Measurements from ENCODE around the gene PSKH1. TPM values are rescaled to one million over a fixed set of nuclear protein-coding genes. Genes with fewer than 3 reads are reported as not detected.

Gene PSKH1
- total and polyA plus RNA-seq, 4 experiments from 2014 or later = 19.4 to 25.3 (median 23.7) TPM

GRCh38 chr16:67879462-67879861 lies 13.6 kb upstream of the PSKH1 start:
- H3K27ac ChIP-seq (ENCODE audit: low read depth, low read length) = no peak overlapping the region
- Mint-ChIP-seq H3K9me3 (peaks cover 0 to 4% (median 0%) of the 10 kb centered on the region in 8 donors), H3K27me3 (no peaks in the 10 kb centered on the region), H3K36me3 (peaks cover 41 to 83% of the 10 kb centered on the region in 2 donors), H3K4me3 (no peak overlapping the region), H3K27ac (peak overlapping the region in 2 of 7 donors; percentile 21 to 48), H3K4me1 (peaks cover 13 to 18% (median 15%) of the 10 kb centered on the region in 4 donors)
- DNase-seq = no peak
- no peak overlapping the region for H3K4me3 ChIP-seq (ENCODE audit: low read length in 2 of 2)
- CTCF ChIA-PET (ENCODE audit: partially characterized antibody) = interaction anchor here (1.6 to 2.4 kb wide), 4 partner anchors 45 to 358 kb away, joined by 4 to 11 read pairs (median 6); no protein-coding TSS in a partner anchor
- peaks cover 86% of the 10 kb centered on the region for H3K36me3 ChIP-seq (ENCODE audit: insufficient read depth, low read length)
- POLR2A ChIA-PET (ENCODE audit: partially characterized antibody) = interaction anchor here (0.6 to 0.8 kb wide), 2 partner anchors 13 kb away, joined by 3 to 4 read pairs; partner anchors contain the start of gene PSKH1
- no peaks in the 10 kb centered on the region for H3K27me3 ChIP-seq (ENCODE audit: insufficient read depth, low read length)
- intact Hi-C loops (cut with micrococcal nuclease) = no loop called here
- no peaks in the 10 kb centered on the region for H3K9me3 ChIP-seq (ENCODE audit: control insufficient read depth in 1 of 2, low read length in 2 of 2)
- peaks cover 20% of the 10 kb centered on the region for H3K4me1 ChIP-seq (ENCODE audit: insufficient read depth, low read length)

GRCh38 chr16:67879936-67880335 lies 13.1 kb upstream of the PSKH1 start:
- Mint-ChIP-seq H3K36me3 (peaks cover 41 to 83% of the 10 kb centered on the region in 2 donors), H3K4me3 (no peak overlapping the region), H3K27me3 (no peaks in the 10 kb centered on the region), H3K27ac (no peak overlapping the region), H3K9me3 (peaks cover 0 to 4% (median 0%) of the 10 kb centered on the region in 8 donors), H3K4me1 (peaks cover 8 to 14% (median 12%) of the 10 kb centered on the region in 4 donors)
- no peak for DNase-seq
- Histone ChIP-seq H3K9me3 (ENCODE audit: control insufficient read depth in 1 of 2, low read length in 2 of 2) (no peaks in the 10 kb centered on the region), H3K27ac (ENCODE audit: low read depth, low read length) (no peak overlapping the region), H3K36me3 (ENCODE audit: insufficient read depth, low read length) (peaks cover 88% of the 10 kb centered on the region), H3K4me3 (ENCODE audit: low read length in 2 of 2) (no peak overlapping the region), H3K27me3 (ENCODE audit: insufficient read depth, low read length) (no peaks in the 10 kb centered on the region), H3K4me1 (ENCODE audit: insufficient read depth, low read length) (peaks cover 15% of the 10 kb centered on the region)
- ChIA-PET CTCF (ENCODE audit: partially characterized antibody) (interaction anchor here (1.6 to 2.4 kb wide), 4 partner anchors 44 to 358 kb away, joined by 4 to 11 read pairs (median 6); no protein-coding TSS in a partner anchor), POLR2A (ENCODE audit: partially characterized antibody) (interaction anchor here (0.6 to 1.4 kb wide), 2 partner anchors 8 to 9 kb away, joined by 3 to 4 read pairs; no protein-coding TSS in a partner anchor)
- intact Hi-C loops (cut with micrococcal nuclease) = no loop called here

- intact Hi-C loops (cut with micrococcal nuclease) = no loop called here
- ChIA-PET CTCF (ENCODE audit: partially characterized antibody) (interaction anchor here (2.4 to 4.3 kb wide), 2 partner anchors 64 to 161 kb away, joined by 11 to 73 read pairs; no protein-coding TSS in a partner anchor), POLR2A (ENCODE audit: partially characterized antibody) (interaction anchor here (1.4 kb wide), 1 partner anchor 9 kb away, joined by 4 read pairs; no protein-coding TSS in a partner anchor)
- H3K27me3 ChIP-seq (ENCODE audit: insufficient read depth, low read length) = no peaks in the 10 kb centered on the region
- Mint-ChIP-seq H3K36me3 (peaks cover 41 to 79% of the 10 kb centered on the region in 2 donors), H3K9me3 (peaks cover 0 to 4% (median 0%) of the 10 kb centered on the region in 8 donors), H3K27me3 (no peaks in the 10 kb centered on the region), H3K27ac (peak overlapping the region in 1 of 7 donors; percentile 44), H3K4me1 (peaks cover 2 to 7% (median 6%) of the 10 kb centered on the region in 4 donors), H3K4me3 (no peak overlapping the region)
- DNase-seq = no peak
- peaks cover 9% of the 10 kb centered on the region for H3K4me1 ChIP-seq (ENCODE audit: insufficient read depth, low read length)
- H3K4me3 ChIP-seq (ENCODE audit: low read length in 2 of 2) = no peak overlapping the region
- no peak overlapping the region for H3K27ac ChIP-seq (ENCODE audit: low read depth, low read length)
- H3K36me3 ChIP-seq (ENCODE audit: insufficient read depth, low read length) = peaks cover 88% of the 10 kb centered on the region
- H3K9me3 ChIP-seq (ENCODE audit: control insufficient read depth in 1 of 2, low read length in 2 of 2) = no peaks in the 10 kb centered on the region
Observed at GRCh38 chr16:67880584-67880983, 12.5 kb upstream of the PSKH1 start.

GRCh38 chr16:67881621-67882161 lies 11.4 kb upstream of the PSKH1 start:
- peaks cover 80% of the 10 kb centered on the region for H3K36me3 ChIP-seq (ENCODE audit: insufficient read depth, low read length)
- H3K27ac ChIP-seq (ENCODE audit: low read depth, low read length) = no peak overlapping the region
- no peaks in the 10 kb centered on the region for H3K9me3 ChIP-seq (ENCODE audit: control insufficient read depth in 1 of 2, low read length in 2 of 2)
- Mint-ChIP-seq H3K27me3 (no peaks in the 10 kb centered on the region), H3K4me1 (peaks cover 0 to 1% (median 0%) of the 10 kb centered on the region in 4 donors), H3K9me3 (peaks cover 0 to 3% (median 0%) of the 10 kb centered on the region in 8 donors), H3K4me3 (no peak overlapping the region), H3K27ac (no peak overlapping the region), H3K36me3 (peaks cover 45 to 75% of the 10 kb centered on the region in 2 donors)
- no peaks in the 10 kb centered on the region for H3K27me3 ChIP-seq (ENCODE audit: insufficient read depth, low read length)
- no peak for DNase-seq
- no peaks in the 10 kb centered on the region for H3K4me1 ChIP-seq (ENCODE audit: insufficient read depth, low read length)
- CTCF ChIA-PET (ENCODE audit: partially characterized antibody) = interaction anchor here (1.0 to 5.4 kb wide), 13 partner anchors 12 to 164 kb away, joined by 3 to 73 read pairs (median 10); partner anchors contain the start of genes DDX28, DUS2, PSKH1 and PSMB10
- POLR2A ChIA-PET (ENCODE audit: partially characterized antibody) = interaction anchor here (0.9 to 1.7 kb wide), 2 partner anchors 10 to 49 kb away, joined by 3 to 4 read pairs; partner anchors contain the start of gene CTRL
- no peak overlapping the region for H3K4me3 ChIP-seq (ENCODE audit: low read length in 2 of 2)
- intact Hi-C loops (cut with micrococcal nuclease) = loop anchor here (2.0 kb wide), 1 partner anchor 111 kb away; no protein-coding TSS in a partner anchor

- no peaks in the 10 kb centered on the region for H3K9me3 ChIP-seq (ENCODE audit: control insufficient read depth in 1 of 2, low read length in 2 of 2)
- H3K27ac ChIP-seq (ENCODE audit: low read depth, low read length) = no peak overlapping the region
- H3K27me3 Mint-ChIP-seq = no peaks in the 10 kb centered on the region
- H3K27me3 ChIP-seq (ENCODE audit: insufficient read depth, low read length) = no peaks in the 10 kb centered on the region
- peaks cover 0 to 1% (median 0%) of the 10 kb centered on the region in 4 donors for H3K4me1 Mint-ChIP-seq
- H3K4me3 ChIP-seq (ENCODE audit: low read length in 2 of 2) = no peak overlapping the region
- DNase-seq = no peak
- H3K27ac Mint-ChIP-seq = no peak overlapping the region
- peaks cover 41 to 67% of the 10 kb centered on the region in 2 donors for H3K36me3 Mint-ChIP-seq
- H3K36me3 ChIP-seq (ENCODE audit: insufficient read depth, low read length) = peaks cover 71% of the 10 kb centered on the region
- POLR2A ChIA-PET (ENCODE audit: partially characterized antibody) = interaction anchor here (0.9 to 1.8 kb wide), 8 partner anchors 9 to 49 kb away, joined by 3 to 8 read pairs (median 4); partner anchors contain the start of genes CTRL, EDC4, NUTF2 and PSKH1
- H3K9me3 Mint-ChIP-seq = peaks cover 0 to 3% (median 0%) of the 10 kb centered on the region in 8 donors
- H3K4me1 ChIP-seq (ENCODE audit: insufficient read depth, low read length) = no peaks in the 10 kb centered on the region
- CTCF ChIA-PET (ENCODE audit: partially characterized antibody) = interaction anchor here (0.5 to 5.4 kb wide), 21 partner anchors 8 to 348 kb away, joined by 3 to 73 read pairs (median 6); partner anchors contain the start of genes DDX28, DUS2, PSKH1 and PSMB10
- H3K4me3 Mint-ChIP-seq = no peak overlapping the region
- intact Hi-C loops (cut with micrococcal nuclease) = loop anchor here (1.0 to 2.0 kb wide), 5 partner anchors 46 to 347 kb away; no protein-coding TSS in a partner anchor
Observed at GRCh38 chr16:67882374-67883145, 10.5 kb upstream of the PSKH1 start.

- intact Hi-C loops (cut with micrococcal nuclease) = loop anchor here (1.0 to 2.0 kb wide), 5 partner anchors 45 to 346 kb away; no protein-coding TSS in a partner anchor
- peaks cover 41 to 60% of the 10 kb centered on the region in 2 donors for H3K36me3 Mint-ChIP-seq
Observed at GRCh38 chr16:67883146-67883871, 9.7 kb upstream of the PSKH1 start.

More at GRCh38 chr16:67883146-67883871, 9.7 kb upstream of the PSKH1 start:
- Mint-ChIP-seq H3K4me3 (peak overlapping the region in 1 of 8 donors; percentile 41), H3K4me1 (peaks cover 0 to 1% (median 0%) of the 10 kb centered on the region in 4 donors), H3K27ac (peak overlapping the region in 6 of 7 donors; percentile 22 to 83 (median 40)), H3K9me3 (peaks cover 0 to 3% (median 0%) of the 10 kb centered on the region in 8 donors), H3K27me3 (no peaks in the 10 kb centered on the region)
- Histone ChIP-seq H3K36me3 (ENCODE audit: insufficient read depth, low read length) (peaks cover 64% of the 10 kb centered on the region), H3K27me3 (ENCODE audit: insufficient read depth, low read length) (no peaks in the 10 kb centered on the region), H3K9me3 (ENCODE audit: control insufficient read depth in 1 of 2, low read length in 2 of 2) (no peaks in the 10 kb centered on the region), H3K27ac (ENCODE audit: low read depth, low read length) (no peak overlapping the region), H3K4me3 (ENCODE audit: low read length in 2 of 2) (no peak overlapping the region), H3K4me1 (ENCODE audit: insufficient read depth, low read length) (no peaks in the 10 kb centered on the region)
- DNase-seq = peak in 1 of 5 donors; percentile 27
- POLR2A ChIA-PET (ENCODE audit: partially characterized antibody) = interaction anchor here (1.0 to 1.8 kb wide), 10 partner anchors 10 to 53 kb away, joined by 3 to 8 read pairs (median 4); partner anchors contain the start of genes CTRL, EDC4, NUTF2 and PSKH1
- CTCF ChIA-PET (ENCODE audit: partially characterized antibody) = interaction anchor here (0.5 to 5.4 kb wide), 51 partner anchors 9 to 363 kb away, joined by 3 to 73 read pairs (median 4); partner anchors contain the start of genes CARMIL2, CTRL, DDX28 and DUS2

Measured in CD4-positive, alpha-beta memory T cell (primary cell).